HepG2 (cell line): ENCODE data around the gene SYT1. TPM values are rescaled to one million over a fixed set of nuclear protein-coding genes. Genes with fewer than 3 reads are reported as not detected.

ENCODE experiments used
- ATAC-seq: fragments of 200-7000 bp; cut with Tn5 transposase; 3 replicates; pipeline ENCODE4 v1.9.1; 2020; ENCODE audit warnings: mild to moderate bottlenecking, moderate library complexity
- BruUV-seq: library from RNA; stranded (reverse); fragments of 400-500 nt; replicated peaks from 2 replicates; lab custom pipeline; 2021; lab: Mats Ljungman, UMichigan
- CTCF ChIA-PET: fragments of 300-600 bp; formaldehyde crosslinking; extraction: SDS; loops from one replicate; lab custom pipeline; 2021; ENCODE audit warnings: low total read pairs, inconsistent platforms, low intra/inter-chr PET ratio; lab: Yijun Ruan, JAX
- POLR2A ChIA-PET: fragments of 350-600 bp; sonication (Branson Sonifier 250); formaldehyde crosslinking; loops from one replicate; lab custom pipeline; 2020; ENCODE audit warnings: antibody characterized with exemption, inconsistent platforms; lab: Yijun Ruan, JAX
- DNase-seq: peaks from one replicate; pipeline ENCODE4 v3.0.0-alpha.2; 2015; ENCODE audit warnings: low spot score
- FAIRE-seq: peaks from 3 replicates; lab custom pipeline; 2011; peaks lifted over from hg19 to GRCh38; lab: Jason Lieb, UNC
- H2AFZ ChIP-seq: one replicate; pipeline ENCODE4 v1.6.1; 2011; ENCODE audit warnings: low read length, inconsistent platforms
- H3K27ac ChIP-seq: fragments of 300-600 bp; 3 replicates; pipeline ENCODE4 v1.8.0; 2011; ENCODE audit warnings: mixed run types, mild to moderate bottlenecking, mixed read lengths, low read length, inconsistent platforms; ENCODE audit not compliant: insufficient read depth; ENCODE audit errors: extremely low read length
- H3K27me3 ChIP-seq, 2 experiments: fragments of 200-600 bp in 1 of 2; 2 replicates in 1 of 2; 3 replicates in 1 of 2; pipeline versions ENCODE4 v1.6.0 to v1.8.0; 2011; ENCODE audit warnings: low read length in 2 of 2, mild to moderate bottlenecking in 2 of 2, moderate library complexity in 2 of 2, inconsistent platforms in 1 of 2; ENCODE audit not compliant: insufficient read depth in 2 of 2, control insufficient read depth in 1 of 2
- H3K36me3 ChIP-seq, 2 experiments: fragments of 200-600 bp in 1 of 2; replicated peaks in 1 of 2; 2 replicates in 1 of 2; 3 replicates in 1 of 2; pipeline versions ENCODE4 v1.5.1 to v1.8.0; 2011; ENCODE audit warnings: low read length in 2 of 2, inconsistent platforms in 1 of 2; ENCODE audit not compliant: insufficient read depth in 2 of 2, control insufficient read depth in 1 of 2
- H3K4me1 ChIP-seq: 2 replicates; pipeline ENCODE4 v1.5.1; 2012; ENCODE audit warnings: low read length, inconsistent platforms; ENCODE audit not compliant: insufficient read depth
- H3K4me2 ChIP-seq: 2 replicates; pipeline ENCODE4 v1.6.0; 2011; ENCODE audit warnings: low read depth, low read length, inconsistent platforms
- H3K4me3 ChIP-seq, 3 experiments: fragments of 200-600 bp in 1 of 3; sonication (generic), shearing (Covaris generic) in 1 of 3; replicated peaks in 1 of 3; 2 replicates each; pipeline ENCODE4 v1.5.1; 2011 to 2016; ENCODE audit warnings: low read length in 3 of 3, inconsistent platforms in 2 of 3, low read depth in 2 of 3, mild to moderate bottlenecking in 2 of 3, control low read depth in 1 of 3, mixed read lengths in 1 of 3; ENCODE audit not compliant: insufficient read depth in 1 of 3
- H3K79me2 ChIP-seq: one replicate; pipeline ENCODE4 v1.6.1; 2011; ENCODE audit warnings: low read length, inconsistent platforms; ENCODE audit not compliant: insufficient read depth
- H3K9ac ChIP-seq: 2 replicates; pipeline ENCODE4 v1.6.0; 2011; ENCODE audit warnings: mild to moderate bottlenecking, low read depth, low read length, inconsistent platforms; ENCODE audit not compliant: insufficient read depth
- H3K9me3 ChIP-seq: 2 replicates; pipeline ENCODE4 v1.5.1; 2012; ENCODE audit warnings: mild to moderate bottlenecking, low read length
- H4K20me1 ChIP-seq: 2 replicates; pipeline ENCODE4 v1.6.0; 2011; ENCODE audit warnings: inconsistent platforms, mild to moderate bottlenecking, low read length, moderate library complexity; ENCODE audit not compliant: insufficient read depth
- ARNTL ChIP-seq: sonication (generic); formaldehyde crosslinking; IDR thresholded peaks from 2 replicates; pipeline ENCODE4 v1.4.0; 2020; ENCODE audit warnings: mild to moderate bottlenecking, missing genetic modification reagents
- HOXA3 ChIP-seq: sonication (generic); formaldehyde crosslinking; IDR thresholded peaks from 2 replicates; pipeline ENCODE4 v1.5.0; 2020; ENCODE audit warnings: missing genetic modification reagents
- KLF13 ChIP-seq: sonication (generic); formaldehyde crosslinking; IDR thresholded peaks from 2 replicates; pipeline ENCODE4 v1.4.0; 2020; ENCODE audit warnings: mild to moderate bottlenecking, missing genetic modification reagents
- POGZ ChIP-seq: sonication (generic); formaldehyde crosslinking; IDR thresholded peaks from 2 replicates; pipeline ENCODE4 v1.4.0; 2020; ENCODE audit warnings: mild to moderate bottlenecking, missing genetic modification reagents
- SMC3 ChIP-seq: IDR thresholded peaks from 2 replicates; pipeline ENCODE4 v1.6.1; 2011; ENCODE audit warnings: low read length, improper control_type of control experiment
- ZKSCAN5 ChIP-seq: sonication (generic); formaldehyde crosslinking; IDR thresholded peaks from 2 replicates; pipeline ENCODE4 v1.5.1; 2020; ENCODE audit warnings: mild to moderate bottlenecking, missing genetic modification reagents
- ZKSCAN8 ChIP-seq: IDR thresholded peaks from 2 replicates; pipeline ENCODE4 v1.6.1; 2016; ENCODE audit warnings: borderline replicate concordance, missing genetic modification reagents, missing compliant biosample characterization
- ZNF335 ChIP-seq: sonication (generic); formaldehyde crosslinking; IDR thresholded peaks from 2 replicates; pipeline ENCODE4 v1.4.0; 2020; ENCODE audit warnings: missing genetic modification reagents
- ZNF337 ChIP-seq: sonication (generic); formaldehyde crosslinking; IDR thresholded peaks from 2 replicates; pipeline ENCODE4 v1.5.1; 2020; ENCODE audit warnings: missing genetic modification reagents, low read depth, mild to moderate bottlenecking, borderline replicate concordance
- ZNF33B ChIP-seq: sonication (generic); formaldehyde crosslinking; IDR thresholded peaks from 2 replicates; pipeline ENCODE4 v1.5.1; 2020; ENCODE audit warnings: mild to moderate bottlenecking, missing genetic modification reagents
- ZNF468 ChIP-seq: sonication (generic); formaldehyde crosslinking; IDR thresholded peaks from 2 replicates; pipeline ENCODE4 v1.8.0; 2022; ENCODE audit warnings: mild to moderate bottlenecking, moderate library complexity, missing genetic modification reagents
- ZNF572 ChIP-seq: sonication (generic); formaldehyde crosslinking; IDR thresholded peaks from 2 replicates; pipeline ENCODE4 v1.5.1; 2020; ENCODE audit warnings: mild to moderate bottlenecking, missing genetic modification reagents
- WGBS: methylation state at CpG from one replicate; pipeline ENCODE4 v1.1.6; 2017; ENCODE audit warnings: low lambda C conversion rate; 5-methylcytosine and 5-hydroxymethylcytosine counted together
- in situ Hi-C: cut with HindIII; loops from 2 replicates; pipeline ENCODE4 v1.10.0; 2017; ENCODE audit warnings: low pct_unique_long_range_greater_than_20kb; ENCODE audit not compliant: extremely low pct_ligation_motif_present
- intact Hi-C: fragments of 100-400 bp; cut with micrococcal nuclease; formaldehyde crosslinking; loops from one replicate; pipeline ENCODE4 v1.10.0; 2022; ENCODE audit not compliant: unreplicated experiment
- polyA plus RNA-seq, 8 experiments: library from polyadenylated mRNA; depleted of rRNA in 3 of 8; stranded (reverse) in 7 of 8; unstranded in 1 of 8; fragments of >200 nt; fragmentation: Illumina TruSeq in 4 of 8; extraction: Trizol in 4 of 8; gene quantifications; 2 replicates each; pipeline versions ENCODE4 v1.2.1 to v1.2.3, GENCODE V29; 2011 to 2016; ENCODE audit warnings: low read depth in 4 of 8, missing spikeins in 1 of 8, mixed read lengths in 1 of 8; ENCODE audit not compliant: insufficient read depth in 1 of 8
- total RNA-seq, 5 experiments: library from RNA; depleted of rRNA; stranded (reverse); fragments of >200 nt; fragmentation: Illumina TruSeq; extraction: Trizol; gene quantifications; 2 replicates each; pipeline ENCODE4 v1.2.3, GENCODE V29; 2016; ENCODE audit warnings: low read depth in 1 of 5
- TF ChIP-seq, protein P1 (sequence below): sonication (generic); formaldehyde crosslinking; IDR thresholded peaks from 2 replicates; pipeline ENCODE4 v1.8.0; 2022; ENCODE audit warnings: mild to moderate bottlenecking, missing genetic modification reagents, moderate library complexity
- TF ChIP-seq, protein P2 (sequence below): sonication (generic); formaldehyde crosslinking; IDR thresholded peaks from 2 replicates; pipeline ENCODE4 v1.4.0; 2020; ENCODE audit warnings: missing genetic modification reagents
- TF ChIP-seq, protein P3 (sequence below): sonication (generic); formaldehyde crosslinking; conservative IDR thresholded peaks from 2 replicates; pipeline ENCODE4 v1.4.0; 2020; ENCODE audit warnings: missing genetic modification reagents

SYT1 gene
- total and polyA plus RNA-seq, 2 of the 13 experiments (the other 11 are each of a cell fraction or from before 2014, with no cell fraction given): not detected

DNA sequence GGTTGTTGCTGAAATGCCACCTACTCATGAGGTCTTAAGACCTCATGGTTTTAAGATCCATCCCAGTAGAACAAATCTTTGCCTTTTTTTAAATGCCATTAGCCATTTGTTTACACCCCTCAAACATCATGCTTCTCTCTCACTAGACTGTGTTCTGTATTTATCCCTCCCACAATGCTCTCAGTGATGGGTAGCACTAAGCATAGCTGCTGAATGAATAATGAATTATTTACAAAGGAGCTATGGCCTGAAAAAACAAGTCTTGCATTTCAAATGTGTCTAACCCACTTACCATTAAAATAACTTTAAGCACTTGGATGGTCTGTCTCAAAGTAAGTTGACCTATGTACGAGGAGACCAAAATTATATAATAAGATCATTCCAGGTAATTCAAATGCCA lies 491.6 kb downstream of the SYT1 start:
- H3K4me1 ChIP-seq: no peaks in the 10 kb centered on the region
- no peak overlapping the region for H3K4me3 ChIP-seq
- no TSS peak for BruUV-seq
- no peak for FAIRE-seq
- no peaks in the 10 kb centered on the region for H3K9me3 ChIP-seq
- no peak overlapping the region for H2AFZ ChIP-seq
- ATAC-seq: no peak
- no peaks in the 10 kb centered on the region for H4K20me1 ChIP-seq
- TF ChIP-seq ZKSCAN8 (CRISPR knock-in tag): no peak
- no peak for TF ChIP-seq ZKSCAN5 (CRISPR knock-in tag)
- no peak for TF ChIP-seq SMC3
- TF ChIP-seq HOXA3 (CRISPR knock-in tag): no peak
- TF ChIP-seq ZNF335: no peak
- TF ChIP-seq KLF13 (CRISPR knock-in tag): no peak
- TF ChIP-seq ZNF337 (CRISPR knock-in tag): no peak
- ChIA-PET POLR2A (no interaction called here), CTCF (no interaction called here)
- no peak for DNase-seq
- intact Hi-C loops: no loop called here
- H3K27ac ChIP-seq: no peak overlapping the region
- no peak overlapping the region for H3K4me2 ChIP-seq
- in situ Hi-C loops: no loop called here
- H3K36me3 ChIP-seq: no peaks in the 10 kb centered on the region
- no peaks in the 10 kb centered on the region for H3K27me3 ChIP-seq
- whole genome bisulfite sequencing: 0% methylated on average over 1 of the region's 1 CpG
- H3K9ac ChIP-seq: no peak overlapping the region
- no peaks in the 10 kb centered on the region for H3K79me2 ChIP-seq

DNA sequence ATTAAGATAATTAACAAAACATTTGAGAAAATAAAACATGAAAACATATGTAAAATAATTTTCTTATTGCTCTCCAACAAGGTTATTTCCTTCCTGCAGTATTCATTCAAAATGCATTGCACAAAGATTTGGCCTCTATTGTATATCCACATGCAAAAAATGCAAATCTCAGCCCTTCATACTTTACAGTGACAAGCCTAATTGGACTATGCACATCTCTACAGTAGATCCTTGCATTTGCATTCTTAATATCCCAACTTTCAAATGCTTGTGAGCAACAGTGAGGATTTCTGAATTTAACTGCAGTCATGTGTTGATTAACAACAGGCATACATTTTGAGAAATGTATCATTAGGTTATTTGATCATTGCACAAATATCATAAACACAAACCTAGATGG lies 492.5 kb downstream of the SYT1 start:
- H3K4me3 ChIP-seq: no peak overlapping the region
- FAIRE-seq: no peak
- H3K4me1 ChIP-seq: no peaks in the 10 kb centered on the region
- no peaks in the 10 kb centered on the region for H3K27me3 ChIP-seq
- H3K36me3 ChIP-seq: no peaks in the 10 kb centered on the region
- no peak for ATAC-seq
- no peaks in the 10 kb centered on the region for H3K9me3 ChIP-seq
- no peak overlapping the region for H3K27ac ChIP-seq
- no peak for DNase-seq
- CTCF ChIA-PET: no interaction called here
- H4K20me1 ChIP-seq: no peaks in the 10 kb centered on the region
- BruUV-seq: no TSS peak
- no peak overlapping the region for H2AFZ ChIP-seq
- POLR2A ChIA-PET: no interaction called here
- in situ Hi-C loops (no loop called here), intact Hi-C loops (no loop called here)
- no peaks in the 10 kb centered on the region for H3K79me2 ChIP-seq
- H3K4me2 ChIP-seq: no peak overlapping the region
- H3K9ac ChIP-seq: no peak overlapping the region
- TF ChIP-seq ZNF468 (no peak), ARNTL (no peak), ZNF33B (CRISPR knock-in tag) (no peak), POGZ (no peak), ZNF572 (CRISPR knock-in tag) (no peak)
- TF ChIP-seq, protein P1, sequence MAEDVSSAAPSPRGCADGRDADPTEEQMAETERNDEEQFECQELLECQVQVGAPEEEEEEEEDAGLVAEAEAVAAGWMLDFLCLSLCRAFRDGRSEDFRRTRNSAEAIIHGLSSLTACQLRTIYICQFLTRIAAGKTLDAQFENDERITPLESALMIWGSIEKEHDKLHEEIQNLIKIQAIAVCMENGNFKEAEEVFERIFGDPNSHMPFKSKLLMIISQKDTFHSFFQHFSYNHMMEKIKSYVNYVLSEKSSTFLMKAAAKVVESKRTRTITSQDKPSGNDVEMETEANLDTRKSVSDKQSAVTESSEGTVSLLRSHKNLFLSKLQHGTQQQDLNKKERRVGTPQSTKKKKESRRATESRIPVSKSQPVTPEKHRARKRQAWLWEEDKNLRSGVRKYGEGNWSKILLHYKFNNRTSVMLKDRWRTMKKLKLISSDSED (CRISPR knock-in tag): no peak
- TF ChIP-seq, protein P2, sequence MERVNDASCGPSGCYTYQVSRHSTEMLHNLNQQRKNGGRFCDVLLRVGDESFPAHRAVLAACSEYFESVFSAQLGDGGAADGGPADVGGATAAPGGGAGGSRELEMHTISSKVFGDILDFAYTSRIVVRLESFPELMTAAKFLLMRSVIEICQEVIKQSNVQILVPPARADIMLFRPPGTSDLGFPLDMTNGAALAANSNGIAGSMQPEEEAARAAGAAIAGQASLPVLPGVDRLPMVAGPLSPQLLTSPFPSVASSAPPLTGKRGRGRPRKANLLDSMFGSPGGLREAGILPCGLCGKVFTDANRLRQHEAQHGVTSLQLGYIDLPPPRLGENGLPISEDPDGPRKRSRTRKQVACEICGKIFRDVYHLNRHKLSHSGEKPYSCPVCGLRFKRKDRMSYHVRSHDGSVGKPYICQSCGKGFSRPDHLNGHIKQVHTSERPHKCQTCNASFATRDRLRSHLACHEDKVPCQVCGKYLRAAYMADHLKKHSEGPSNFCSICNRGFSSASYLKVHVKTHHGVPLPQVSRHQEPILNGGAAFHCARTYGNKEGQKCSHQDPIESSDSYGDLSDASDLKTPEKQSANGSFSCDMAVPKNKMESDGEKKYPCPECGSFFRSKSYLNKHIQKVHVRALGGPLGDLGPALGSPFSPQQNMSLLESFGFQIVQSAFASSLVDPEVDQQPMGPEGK (CRISPR knock-in tag): no peak
- TF ChIP-seq, protein P3, sequence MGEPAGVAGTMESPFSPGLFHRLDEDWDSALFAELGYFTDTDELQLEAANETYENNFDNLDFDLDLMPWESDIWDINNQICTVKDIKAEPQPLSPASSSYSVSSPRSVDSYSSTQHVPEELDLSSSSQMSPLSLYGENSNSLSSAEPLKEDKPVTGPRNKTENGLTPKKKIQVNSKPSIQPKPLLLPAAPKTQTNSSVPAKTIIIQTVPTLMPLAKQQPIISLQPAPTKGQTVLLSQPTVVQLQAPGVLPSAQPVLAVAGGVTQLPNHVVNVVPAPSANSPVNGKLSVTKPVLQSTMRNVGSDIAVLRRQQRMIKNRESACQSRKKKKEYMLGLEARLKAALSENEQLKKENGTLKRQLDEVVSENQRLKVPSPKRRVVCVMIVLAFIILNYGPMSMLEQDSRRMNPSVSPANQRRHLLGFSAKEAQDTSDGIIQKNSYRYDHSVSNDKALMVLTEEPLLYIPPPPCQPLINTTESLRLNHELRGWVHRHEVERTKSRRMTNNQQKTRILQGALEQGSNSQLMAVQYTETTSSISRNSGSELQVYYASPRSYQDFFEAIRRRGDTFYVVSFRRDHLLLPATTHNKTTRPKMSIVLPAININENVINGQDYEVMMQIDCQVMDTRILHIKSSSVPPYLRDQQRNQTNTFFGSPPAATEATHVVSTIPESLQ: no peak
